KOPT-K1 (cell line): ENCODE data around the gene OR2D3.
"Not testable (repeated sequence)": the region's sequence is repeated elsewhere in the genome, so short reads cannot be mapped to it uniquely, and the experiment has no call there.

Source experiments
- H3K27ac ChIP-seq: fragments of 200-600 bp; sonication (generic); 2 replicates; pipeline ENCODE4 v1.5.1; 2016; ENCODE audit warnings: antibody characterized with exemption, mild to moderate bottlenecking, low read depth, low read length; ENCODE audit not compliant: poor library complexity, severe bottlenecking
- H3K36me3 ChIP-seq: fragments of 200-600 bp; sonication (generic); 2 replicates; pipeline ENCODE4 v1.5.1; 2017; ENCODE audit warnings: antibody characterized with exemption, mild to moderate bottlenecking, low read length, moderate library complexity; ENCODE audit not compliant: insufficient read depth
- H3K9me3 ChIP-seq: fragments of 200-600 bp; sonication (generic); 2 replicates; pipeline ENCODE4 v1.5.1; 2017; ENCODE audit warnings: antibody characterized with exemption, low read length, mild to moderate bottlenecking; ENCODE audit not compliant: insufficient read depth, poor library complexity, severe bottlenecking

The OR2D3 gene

DNA sequence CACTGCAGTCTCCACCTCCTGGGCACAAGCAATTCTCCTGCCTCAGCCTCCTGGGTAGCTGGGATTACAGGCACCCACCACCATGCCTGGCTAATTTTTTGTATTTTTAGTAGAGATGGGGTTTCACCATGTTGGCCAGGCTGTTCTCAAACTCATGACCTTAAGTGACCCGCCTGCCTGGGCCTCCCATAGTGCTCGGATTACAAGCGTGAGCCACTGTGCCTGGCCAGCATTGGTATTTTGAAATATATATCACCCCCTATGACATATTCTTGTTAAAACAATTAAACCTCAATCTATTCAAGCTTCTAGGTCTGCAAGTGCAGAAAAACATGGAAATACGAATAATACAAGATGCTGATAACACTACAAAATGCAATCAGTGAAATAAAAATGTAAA, 49.1 kb downstream of the OR2D3 start:
- not testable (repeated sequence) for H3K9me3 ChIP-seq, H3K27ac ChIP-seq, H3K36me3 ChIP-seq
